Stimulated activated CD4-positive, alpha-beta T cell treated with anti-CD3 and anti-CD28 coated beads, TNF-alpha, amount 100 ng/mL, for 48 hours (primary cell): ENCODE measurements around the gene TEKTIP1.

Source experiments
- DNase-seq, 3 donors: peaks; one replicate each; pipeline ENCODE4 v3.0.0-alpha.2; 2020; ENCODE audit warnings: low read depth in 3 of 3

Gene TEKTIP1

GRCh38 chr19:3537438-3538240, 1.3 kb upstream of the TEKTIP1 start:
- DNase-seq: no peak

- DNase-seq: no peak
Measured at GRCh38 chr19:3538258-3538929, 580 bp upstream of the TEKTIP1 start.

GRCh38 chr19:3539756-3540118, 763 bp downstream of the TEKTIP1 start:
- DNase-seq: no peak

DNA sequence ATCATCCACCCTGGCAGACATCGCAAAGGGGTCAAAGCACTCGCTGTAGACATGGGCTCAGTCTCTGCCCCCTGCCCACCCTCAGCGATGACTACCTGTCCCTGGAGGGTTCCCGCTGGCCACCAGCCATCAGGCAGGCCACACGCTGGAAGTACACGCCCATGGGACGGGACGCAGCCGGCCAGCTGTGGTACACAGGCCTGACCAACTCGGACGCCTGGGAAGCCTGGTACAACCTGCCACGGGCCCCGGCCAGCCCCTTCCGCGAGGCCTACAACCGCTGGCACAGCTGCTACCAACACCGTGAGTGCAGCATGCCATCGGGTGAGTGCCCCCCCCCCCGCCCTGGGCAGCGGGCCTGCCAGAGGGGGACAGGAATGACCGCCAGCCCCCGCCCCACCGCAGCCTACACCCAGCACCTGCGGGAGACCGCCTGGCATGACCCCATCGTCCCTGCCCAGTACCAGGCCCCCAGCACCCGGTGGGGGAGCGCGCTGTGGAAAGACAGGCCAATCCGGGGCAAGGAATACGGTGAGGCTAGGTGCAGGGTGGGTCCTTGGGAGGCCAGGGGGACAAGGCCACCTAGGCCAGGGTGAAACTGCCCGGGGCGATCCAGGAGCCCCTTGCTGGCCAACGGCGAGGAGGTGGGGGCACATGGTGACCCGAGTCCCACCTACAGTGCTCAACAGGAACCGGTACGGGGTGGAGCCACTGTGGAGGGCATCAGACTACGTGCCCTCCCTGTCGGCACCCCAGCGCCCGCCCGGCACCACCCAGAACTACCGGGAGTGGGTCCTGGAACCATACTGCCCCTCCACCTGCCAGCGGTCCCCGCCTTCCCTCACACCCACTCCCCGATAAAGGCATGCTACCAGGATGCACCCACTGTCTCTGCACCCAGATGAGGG, 4.4 kb downstream of the TEKTIP1 start:
- no peak for DNase-seq

- DNase-seq: no peak
Measured at GRCh38 chr19:3544058-3544376, 5.0 kb downstream of the TEKTIP1 start.

- DNase-seq: peak; percentile 48 to 72 (median 71)
Measured at GRCh38 chr19:3544742-3545668, 6.0 kb downstream of the TEKTIP1 start.

DNA sequence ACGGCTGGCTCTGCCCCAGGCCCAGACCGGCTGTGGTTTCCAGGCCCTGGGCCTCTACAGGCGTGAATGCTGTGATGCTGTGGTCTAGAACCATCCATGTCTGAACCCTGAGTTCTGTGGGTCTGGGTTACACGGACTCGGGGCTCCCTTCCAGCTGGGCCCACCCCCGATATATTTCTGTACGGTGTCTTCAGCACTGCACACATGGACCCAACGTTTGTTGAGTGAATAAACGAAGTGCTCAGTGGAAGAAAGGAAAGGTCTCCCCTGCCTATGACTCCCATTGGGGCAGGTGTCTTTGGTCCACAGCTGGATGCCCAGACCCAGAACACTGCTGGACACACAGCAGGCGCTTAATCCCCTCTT, 6.7 kb downstream of the TEKTIP1 start:
- no peak for DNase-seq

DNA sequence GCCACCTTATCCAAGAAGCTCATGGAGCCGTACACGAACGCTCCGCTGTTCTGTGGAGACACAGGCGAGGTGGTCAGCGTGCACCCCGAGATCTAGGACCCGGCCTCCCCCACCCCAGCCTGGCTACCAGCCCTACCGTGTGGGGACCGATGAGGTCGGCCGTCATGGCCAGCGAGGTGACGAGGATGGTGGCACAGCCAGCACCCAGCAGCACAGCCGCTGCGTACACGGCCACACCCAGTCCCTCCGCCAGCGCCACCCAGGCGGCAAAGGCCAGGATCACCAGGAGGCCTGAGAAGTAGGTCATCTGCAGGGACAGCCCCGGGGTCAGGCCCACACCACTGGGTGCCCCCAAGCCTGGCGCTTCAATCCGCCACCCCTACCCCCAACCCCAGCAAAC, 7.1 kb downstream of the TEKTIP1 start:
- DNase-seq: no peak

DNA sequence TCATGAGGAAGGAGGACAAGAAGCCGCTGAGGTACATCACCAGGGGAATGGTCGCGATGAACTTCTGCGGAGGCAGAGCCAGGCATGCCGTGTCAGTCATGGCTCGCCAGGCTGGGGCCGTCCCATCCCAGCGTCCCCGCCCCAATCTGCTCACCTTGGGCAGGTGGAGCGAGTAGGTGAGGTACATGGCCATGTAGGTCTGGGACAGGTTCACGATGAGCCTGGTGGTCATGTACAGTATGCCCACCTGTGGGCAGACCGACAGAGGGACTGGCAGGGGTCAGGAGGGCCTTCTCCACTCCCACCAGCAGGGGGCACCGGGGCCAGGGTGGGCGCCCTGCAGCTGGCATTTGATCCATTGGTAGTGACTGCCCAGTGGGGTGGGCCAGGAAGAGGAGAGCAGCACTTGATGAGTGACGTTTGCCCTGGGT, 8.3 kb downstream of the TEKTIP1 start:
- DNase-seq: no peak

DNA sequence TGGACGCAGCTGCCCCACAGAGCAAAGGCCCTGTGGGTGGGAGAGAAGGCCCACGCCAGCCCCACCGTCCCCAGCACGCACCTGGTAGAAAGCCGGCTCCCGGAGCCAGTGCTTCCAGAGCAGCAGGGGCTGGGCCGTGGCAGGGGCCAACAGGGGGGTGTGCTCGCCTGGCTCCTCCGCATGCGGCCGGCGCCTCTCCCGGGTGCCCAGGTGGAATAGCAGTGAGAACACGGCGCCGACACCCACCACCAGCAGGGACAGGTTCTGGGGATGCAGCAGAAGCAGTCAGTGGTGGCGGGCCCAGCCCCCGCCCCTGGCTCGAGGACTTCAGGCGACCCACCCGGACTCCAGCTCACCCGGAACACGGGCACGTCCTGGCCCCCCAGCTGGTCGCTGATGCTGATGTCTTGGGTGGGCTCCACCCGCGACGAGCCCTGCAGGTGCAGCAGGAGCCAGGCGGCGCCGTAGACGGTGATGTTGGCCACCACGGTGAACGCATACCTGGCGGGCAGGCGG, 8.9 kb downstream of the TEKTIP1 start:
- no peak for DNase-seq

DNA sequence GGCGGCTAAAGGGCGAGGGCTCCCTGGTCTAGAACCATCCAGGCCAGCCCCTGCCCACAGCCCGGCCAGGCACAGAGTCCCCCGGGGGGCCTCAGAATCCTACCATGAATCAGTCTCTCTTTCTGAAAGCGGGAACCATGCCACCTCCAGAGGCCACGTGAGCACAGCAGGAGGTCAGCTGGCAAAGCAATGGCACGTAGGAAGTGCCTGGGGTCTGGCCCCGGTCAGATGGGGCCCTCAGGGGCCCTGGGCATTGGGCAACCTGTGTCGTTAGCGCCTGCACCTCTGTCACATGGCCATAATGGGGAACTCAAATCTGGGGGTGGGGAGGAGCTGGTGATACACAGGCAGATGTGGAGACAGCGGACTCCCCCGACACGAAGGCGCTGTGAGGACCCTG, 9.6 kb downstream of the TEKTIP1 start:
- DNase-seq: no peak

DNA sequence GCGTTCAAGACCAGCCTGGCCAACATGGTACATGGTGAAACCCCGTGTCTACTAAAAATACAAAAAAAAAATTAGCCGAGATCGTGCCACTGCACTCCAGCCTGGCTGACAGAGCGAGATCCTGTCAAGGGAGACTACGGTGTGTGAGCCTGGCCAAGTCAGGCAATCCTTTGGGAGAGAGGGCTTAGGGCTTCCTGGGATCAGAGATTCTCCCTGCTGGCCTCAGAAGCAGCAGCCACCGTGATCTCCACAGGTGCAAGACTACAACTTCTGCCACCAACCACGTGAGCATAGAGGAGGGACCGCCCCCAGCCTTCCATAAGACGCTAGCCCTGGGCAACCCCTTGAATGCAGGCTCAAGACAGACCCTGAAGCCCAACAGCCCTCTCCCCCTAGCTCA, 10.8 kb downstream of the TEKTIP1 start:
- no peak for DNase-seq

DNA sequence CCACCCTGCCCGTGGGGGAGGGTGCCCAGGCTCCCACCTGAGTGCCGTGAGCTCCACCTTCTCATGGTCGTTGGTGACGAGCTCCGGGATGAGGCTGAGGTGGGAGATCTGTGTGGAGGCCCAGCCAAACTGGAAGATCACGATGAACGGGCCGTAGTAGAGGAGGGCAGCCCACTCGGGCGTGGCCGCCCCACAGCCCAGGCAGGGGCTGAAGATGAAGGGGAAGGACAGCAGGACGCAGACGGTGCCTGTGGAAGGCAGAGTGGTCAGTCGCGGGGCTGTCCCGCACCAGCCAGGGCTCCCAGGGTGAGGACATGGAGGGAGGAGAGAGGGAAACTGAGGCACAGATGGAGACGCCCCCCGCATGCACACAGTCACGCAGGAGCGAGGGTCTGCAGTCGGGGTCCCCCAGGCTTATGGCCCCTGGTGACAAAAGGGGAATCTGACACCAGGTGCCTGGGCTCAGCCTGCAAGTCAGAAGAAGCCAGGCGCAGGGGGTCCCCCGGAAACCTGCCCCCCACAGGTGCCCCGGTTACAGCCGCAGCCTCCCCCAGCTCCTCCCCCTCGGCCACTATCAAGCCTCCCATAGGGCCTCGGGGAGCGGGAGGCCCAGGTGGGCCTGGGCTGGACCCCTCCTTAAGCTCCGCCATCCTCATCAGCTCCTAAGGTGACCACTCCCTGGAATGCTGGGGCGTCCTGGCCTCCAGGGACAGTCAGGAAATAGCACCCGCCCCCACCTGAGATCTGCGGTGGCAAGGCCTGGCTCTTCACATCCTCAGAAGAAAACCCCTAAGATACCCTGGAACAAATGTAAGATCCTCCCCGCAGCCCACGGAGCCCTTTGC, 12.2 kb downstream of the TEKTIP1 start:
- no peak for DNase-seq

- DNase-seq: no peak
Measured at GRCh38 chr19:3551792-3552095, 12.8 kb downstream of the TEKTIP1 start.

GRCh38 chr19:3554254-3555083, 15.5 kb downstream of the TEKTIP1 start:
- DNase-seq: no peak

- DNase-seq: no peak
Measured at GRCh38 chr19:3555653-3556422, 16.9 kb downstream of the TEKTIP1 start.

- DNase-seq: no peak
Measured at GRCh38 chr19:3556423-3556977, 17.5 kb downstream of the TEKTIP1 start.

GRCh38 chr19:3556978-3557460, 18.0 kb downstream of the TEKTIP1 start:
- DNase-seq: peak in 2 of 3 donors; percentile 42 to 60
